Calu3 (cell line): ENCODE measurements around the gene MAP4K2. TPM values are rescaled to one million over a fixed set of nuclear protein-coding genes. Genes with fewer than 3 reads are reported as not detected.

Source experiments
- BruUV-seq: library from RNA; stranded (reverse); fragments of 400-500 nt; replicated peaks from 2 replicates; lab custom pipeline; 2021; lab: Mats Ljungman, UMichigan
- CTCF ChIA-PET: fragments of 300-600 bp; sonication (Branson Sonifier 250); formaldehyde crosslinking; loops from one replicate; lab custom pipeline; 2022; ENCODE audit warnings: antibody characterized with exemption; lab: Charles Lee
- DNase-seq: peaks from one replicate; pipeline ENCODE4 v3.0.0; 2022
- H3K27ac Mint-ChIP-seq: one replicate; pipeline ENCODE4 v1.8.0; 2022; ENCODE audit warnings: mixed read lengths; ENCODE audit not compliant: unreplicated experiment
- H3K27me3 Mint-ChIP-seq: one replicate; pipeline ENCODE4 v1.8.0; 2022; ENCODE audit warnings: mixed read lengths; ENCODE audit not compliant: unreplicated experiment
- H3K36me3 Mint-ChIP-seq: one replicate; pipeline ENCODE4 v1.8.0; 2022; ENCODE audit warnings: mild to moderate bottlenecking, moderate library complexity, mixed read lengths; ENCODE audit not compliant: insufficient read depth, unreplicated experiment
- H3K4me1 Mint-ChIP-seq: one replicate; pipeline ENCODE4 v1.8.0; 2022; ENCODE audit warnings: mild to moderate bottlenecking, low read depth, mixed read lengths; ENCODE audit not compliant: unreplicated experiment
- H3K4me3 Mint-ChIP-seq: one replicate; pipeline ENCODE4 v1.8.0; 2022; ENCODE audit warnings: mild to moderate bottlenecking, low read depth, moderate library complexity, mixed read lengths; ENCODE audit not compliant: unreplicated experiment
- H3K9me3 Mint-ChIP-seq: one replicate; pipeline ENCODE4 v1.8.0; 2022; ENCODE audit warnings: low read depth, mixed read lengths; ENCODE audit not compliant: unreplicated experiment
- CTCF ChIP-seq: fragments of 200-600 bp; IDR thresholded peaks from one replicate; pipeline ENCODE4 v1.8.0; 2022; ENCODE audit warnings: antibody characterized with exemption; ENCODE audit not compliant: unreplicated experiment
- intact Hi-C: fragments of 100-400 bp; cut with micrococcal nuclease; formaldehyde crosslinking; loops from one replicate; pipeline ENCODE4 v1.10.0; 2022; ENCODE audit not compliant: unreplicated experiment
- total RNA-seq: library from RNA; stranded (reverse); gene quantifications from 2 replicates; pipeline ENCODE4 v1.2.3, GENCODE V29; 2022

The MAP4K2 gene
- total RNA-seq, 1 experiment from 2014 or later = 17.4 TPM

GRCh38 chr11:64768300-64768694 is 34.7 kb downstream of the MAP4K2 start:
- DNase-seq = no peak
- peaks cover 20% of the 10 kb centered on the region for H3K4me1 Mint-ChIP-seq
- TF ChIP-seq CTCF = no peak
- H3K27me3 Mint-ChIP-seq = no peaks in the 10 kb centered on the region
- BruUV-seq = no TSS peak
- H3K9me3 Mint-ChIP-seq = no peaks in the 10 kb centered on the region
- intact Hi-C loops = no loop called here
- H3K4me3 Mint-ChIP-seq = no peak overlapping the region
- CTCF ChIA-PET = no interaction called here
- no peak overlapping the region for H3K27ac Mint-ChIP-seq
- H3K36me3 Mint-ChIP-seq = peaks cover 95% of the 10 kb centered on the region

- intact Hi-C loops = no loop called here
- Mint-ChIP-seq H3K4me1 (peaks cover 19% of the 10 kb centered on the region), H3K27ac (no peak overlapping the region), H3K36me3 (peaks cover 95% of the 10 kb centered on the region), H3K27me3 (no peaks in the 10 kb centered on the region), H3K4me3 (no peak overlapping the region), H3K9me3 (no peaks in the 10 kb centered on the region)
- BruUV-seq = no TSS peak
- peak; percentile 76 for DNase-seq
- CTCF ChIA-PET = no interaction called here
- peak; percentile 83 for TF ChIP-seq CTCF
Measured at GRCh38 chr11:64767344-64768299, 35.4 kb downstream of the MAP4K2 start.

GRCh38 chr11:64766881-64767280 is 36.1 kb downstream of the MAP4K2 start:
- no peak overlapping the region for H3K27ac Mint-ChIP-seq

More at GRCh38 chr11:64766881-64767280, 36.1 kb downstream of the MAP4K2 start:
- no TSS peak for BruUV-seq
- TF ChIP-seq CTCF = no peak
- no peak overlapping the region for H3K4me3 Mint-ChIP-seq
- H3K4me1 Mint-ChIP-seq = peaks cover 21% of the 10 kb centered on the region
- intact Hi-C loops = no loop called here
- no peaks in the 10 kb centered on the region for H3K9me3 Mint-ChIP-seq
- CTCF ChIA-PET = no interaction called here
- H3K36me3 Mint-ChIP-seq = peaks cover 95% of the 10 kb centered on the region
- no peaks in the 10 kb centered on the region for H3K27me3 Mint-ChIP-seq
- DNase-seq = no peak
